K562 (cell line): Measurements from ENCODE around the gene SMIM35. TPM values are rescaled to one million over a fixed set of nuclear protein-coding genes. Genes with fewer than 3 reads are reported as not detected.

Experiments
- ATAC-seq: fragments of 200-7000 bp; cut with Tn5 transposase; 3 replicates; pipeline ENCODE4 v1.9.1; 2020; ENCODE audit warnings: moderate library complexity
- BruUV-seq: library from RNA; stranded (reverse); fragments of 400-500 nt; replicated peaks from 2 replicates; lab custom pipeline; 2021; lab: Mats Ljungman, UMichigan
- CTCF ChIA-PET: fragments of 300-600 bp; formaldehyde crosslinking; extraction: SDS; loops from one replicate; lab custom pipeline; 2021; ENCODE audit warnings: low intra/inter-chr PET ratio; lab: Yijun Ruan, JAX
- POLR2A ChIA-PET: fragments of 300-600, 350-650 bp; sonication (Branson Sonifier 250); formaldehyde crosslinking; extraction: SDS; loops from one replicate; lab custom pipeline; 2021; ENCODE audit warnings: antibody characterized with exemption, inconsistent platforms; lab: Yijun Ruan, JAX
- DNase-seq, 4 experiments: peaks; one replicate each; pipeline versions ENCODE4 v3.0.0 to v3.0.0-alpha.2; 2011 to 2018; ENCODE audit warnings: low spot score in 3 of 4, mixed read lengths in 3 of 4; ENCODE audit errors: extremely low read depth in 1 of 4
- FAIRE-seq: peaks from 2 replicates; lab custom pipeline; 2011; peaks lifted over from hg19 to GRCh38; lab: Jason Lieb, UNC
- H2AFZ ChIP-seq: 2 replicates; pipeline ENCODE4 v1.6.0; 2011; ENCODE audit warnings: low read depth, low read length, control low read depth, inconsistent platforms
- H3K27ac ChIP-seq: fragments of 200-600 bp; 3 replicates; pipeline ENCODE4 v1.8.0; 2011; ENCODE audit warnings: low read depth, mild to moderate bottlenecking, control low read depth, inconsistent platforms, low read length, moderate library complexity, mixed read lengths; ENCODE audit errors: extremely low read depth
- H3K27me3 ChIP-seq, 2 experiments: fragments of 300-600 bp in 1 of 2; 2 replicates in 1 of 2; 3 replicates in 1 of 2; pipeline versions ENCODE4 v1.6.0 to v1.8.0; 2011; ENCODE audit warnings: inconsistent platforms in 2 of 2, low read length in 2 of 2, mild to moderate bottlenecking in 1 of 2, mixed read lengths in 1 of 2, moderate library complexity in 1 of 2; ENCODE audit not compliant: control insufficient read depth in 2 of 2, insufficient read depth in 2 of 2
- H3K36me3 ChIP-seq: fragments of 300-600 bp; 3 replicates; pipeline ENCODE4 v1.8.0; 2011; ENCODE audit warnings: mild to moderate bottlenecking, low read length, inconsistent platforms; ENCODE audit not compliant: control insufficient read depth, insufficient read depth
- H3K4me1 ChIP-seq, 2 experiments: fragments of 200-600 bp in 1 of 2; replicated peaks in 1 of 2; 2 replicates in 1 of 2; 3 replicates in 1 of 2; pipeline versions ENCODE4 v1.5.1 to v1.8.0; 2011; ENCODE audit warnings: inconsistent platforms in 2 of 2, low read length in 2 of 2, mild to moderate bottlenecking in 1 of 2, mixed read lengths in 1 of 2, moderate library complexity in 1 of 2; ENCODE audit not compliant: control insufficient read depth in 2 of 2, insufficient read depth in 2 of 2
- H3K4me2 ChIP-seq: 2 replicates; pipeline ENCODE4 v1.6.1; 2011; ENCODE audit warnings: low read length, control low read depth, inconsistent platforms, mixed read lengths; ENCODE audit not compliant: insufficient read depth
- H3K4me3 ChIP-seq: fragments of 200-600 bp; sonication (generic), shearing (Covaris generic); 2 replicates; pipeline ENCODE4 v1.5.1; 2016; ENCODE audit warnings: control low read depth, inconsistent platforms
- H3K79me2 ChIP-seq: fragments of 200-600 bp; 3 replicates; pipeline ENCODE4 v1.8.0; 2011; ENCODE audit warnings: low read length, inconsistent platforms; ENCODE audit not compliant: control insufficient read depth, insufficient read depth
- H3K9ac ChIP-seq, 2 experiments: 2 replicates each; pipeline versions ENCODE4 v1.6.0 to v1.6.1; 2011; ENCODE audit warnings: low read depth in 2 of 2, low read length in 2 of 2, control low read depth in 1 of 2, inconsistent platforms in 1 of 2, mild to moderate bottlenecking in 1 of 2, mixed read lengths in 1 of 2; ENCODE audit not compliant: insufficient read depth in 1 of 2
- H3K9me1 ChIP-seq: one replicate; pipeline ENCODE4 v1.6.0; 2011; ENCODE audit warnings: inconsistent platforms, mild to moderate bottlenecking, low read length, moderate library complexity; ENCODE audit not compliant: control insufficient read depth, insufficient read depth
- H3K9me3 ChIP-seq: replicated peaks from 2 replicates; pipeline ENCODE4 v1.5.1; 2011; ENCODE audit warnings: low read depth, low read length, inconsistent platforms; ENCODE audit not compliant: control insufficient read depth, insufficient read depth
- H4K20me1 ChIP-seq: replicated peaks from 2 replicates; pipeline ENCODE4 v1.6.1; 2011; ENCODE audit warnings: low read length, inconsistent platforms, mixed read lengths; ENCODE audit not compliant: control insufficient read depth, insufficient read depth
- BHLHE40 ChIP-seq: IDR thresholded peaks from 2 replicates; pipeline ENCODE4 v1.6.1; 2011; ENCODE audit warnings: low read length, improper control_type of control experiment
- CEBPB ChIP-seq: fragments of 450-650 bp; IDR thresholded peaks from 2 replicates; pipeline ENCODE4 v1.6.1; 2016; ENCODE audit warnings: missing genetic modification characterization, missing compliant biosample characterization
- CEBPG ChIP-seq, 3 experiments: fragments of 200-800 bp in 1 of 3; sonication (Bioruptor generic) in 1 of 3; sonication (generic) in 1 of 3; formaldehyde crosslinking in 1 of 3; IDR thresholded peaks in 2 of 3; conservative IDR thresholded peaks in 1 of 3; 2 replicates each; pipeline versions ENCODE4 v1.6.1 to v1.8.0; 2016 to 2022; ENCODE audit warnings: missing compliant biosample characterization in 2 of 3, missing genetic modification characterization in 2 of 3, mild to moderate bottlenecking in 1 of 3, missing genetic modification reagents in 1 of 3
- FOSL1 ChIP-seq: fragments of 200-800 bp; sonication (Bioruptor generic); conservative IDR thresholded peaks from 2 replicates; pipeline ENCODE4 v1.6.1; 2016; ENCODE audit warnings: missing genetic modification characterization, missing compliant biosample characterization
- NCOA6 ChIP-seq: fragments of 450-650 bp; IDR thresholded peaks from 2 replicates; pipeline ENCODE4 v1.6.1; 2017; ENCODE audit warnings: mild to moderate bottlenecking
- TOE1 ChIP-seq, 2 experiments: fragments of 450-650 bp in 1 of 2; sonication (generic) in 1 of 2; formaldehyde crosslinking in 1 of 2; IDR thresholded peaks; 2 replicates each; pipeline versions ENCODE4 v1.7.1 to v1.8.0; 2016 to 2022; ENCODE audit warnings: borderline replicate concordance in 2 of 2, mild to moderate bottlenecking in 2 of 2, antibody characterized with exemption in 1 of 2, inconsistent platforms in 1 of 2, low read depth in 1 of 2, missing genetic modification reagents in 1 of 2, moderate library complexity in 1 of 2
- ZNF140 ChIP-seq: fragments of 250-450 bp; sonication (Bioruptor Pico); IDR thresholded peaks from 2 replicates; pipeline ENCODE4 v1.8.0; 2021; ENCODE audit warnings: moderate library complexity, mild to moderate bottlenecking, inconsistent platforms
- WGBS: fragments of 100-300 bp; shearing (Covaris generic); methylation state at CpG from one replicate; pipeline ENCODE4 v1.1.6; 2016; ENCODE audit warnings: low coverage, mixed read lengths; ENCODE audit not compliant: insufficient coverage; ENCODE audit errors: missing lambda C conversion rate; 5-methylcytosine and 5-hydroxymethylcytosine counted together
- in situ Hi-C: fragments of 300-500 bp; cut with MboI; formaldehyde crosslinking; loops from 4 replicates; pipeline ENCODE4 v1.15.0; 2018; ENCODE audit warnings: inconsistent platforms, mixed read lengths
- intact Hi-C: fragments of 100-400 bp; cut with micrococcal nuclease; formaldehyde crosslinking; loops from 2 replicates; pipeline ENCODE4 v1.14.2; 2022
- polyA plus RNA-seq, 8 experiments: library from polyadenylated mRNA; depleted of rRNA in 4 of 8; stranded (reverse) in 5 of 8; unstranded in 3 of 8; fragments of >200 nt; fragmentation: Nextera tagmentation in 2 of 8; fragmentation: Illumina TruSeq in 1 of 8; extraction: Ambion mirVana in 2 of 8; extraction: Trizol in 1 of 8; gene quantifications; 2 replicates each; pipeline versions ENCODE4 v1.2.1 to v1.2.3, GENCODE V29; 2011 to 2014; ENCODE audit warnings: inconsistent platforms in 1 of 8, missing spikeins in 1 of 8
- total RNA-seq, 7 experiments: library from RNA; depleted of rRNA in 6 of 7; stranded (reverse); fragments of >200 nt in 6 of 7; fragmentation: Illumina TruSeq in 2 of 7; extraction: Trizol in 2 of 7; gene quantifications; 2 replicates each; pipeline versions ENCODE4 v1.2.1 to v1.2.3, GENCODE V29; 2011 to 2021; ENCODE audit warnings: low replicate concordance in 1 of 7
- TF ChIP-seq, protein P1 (sequence below), 3 experiments: fragments of 200-800 bp in 1 of 3; sonication (Bioruptor generic) in 1 of 3; sonication (generic) in 1 of 3; formaldehyde crosslinking in 1 of 3; IDR thresholded peaks; 2 replicates each; pipeline versions ENCODE4 v1.6.1 to v1.8.0; 2016 to 2022; ENCODE audit warnings: mild to moderate bottlenecking in 2 of 3, missing compliant biosample characterization in 2 of 3, missing genetic modification characterization in 2 of 3, missing genetic modification reagents in 1 of 3
- TF ChIP-seq, protein P2 (sequence below): fragments of 450-650 bp; formaldehyde crosslinking; IDR thresholded peaks from 2 replicates; pipeline ENCODE4 v1.4.0; 2020; ENCODE audit warnings: mild to moderate bottlenecking, mixed read lengths
- TF ChIP-seq, protein P3 (sequence below), 2 experiments: fragments of 450-650 bp; IDR thresholded peaks; 2 replicates each; pipeline ENCODE4 v1.6.1; 2016

Gene SMIM35
- total and polyA plus RNA-seq, 9 of the 15 experiments (the other 6 are each of a cell fraction or from before 2014, with no cell fraction given): 0.03 TPM; not detected in 7

DNA sequence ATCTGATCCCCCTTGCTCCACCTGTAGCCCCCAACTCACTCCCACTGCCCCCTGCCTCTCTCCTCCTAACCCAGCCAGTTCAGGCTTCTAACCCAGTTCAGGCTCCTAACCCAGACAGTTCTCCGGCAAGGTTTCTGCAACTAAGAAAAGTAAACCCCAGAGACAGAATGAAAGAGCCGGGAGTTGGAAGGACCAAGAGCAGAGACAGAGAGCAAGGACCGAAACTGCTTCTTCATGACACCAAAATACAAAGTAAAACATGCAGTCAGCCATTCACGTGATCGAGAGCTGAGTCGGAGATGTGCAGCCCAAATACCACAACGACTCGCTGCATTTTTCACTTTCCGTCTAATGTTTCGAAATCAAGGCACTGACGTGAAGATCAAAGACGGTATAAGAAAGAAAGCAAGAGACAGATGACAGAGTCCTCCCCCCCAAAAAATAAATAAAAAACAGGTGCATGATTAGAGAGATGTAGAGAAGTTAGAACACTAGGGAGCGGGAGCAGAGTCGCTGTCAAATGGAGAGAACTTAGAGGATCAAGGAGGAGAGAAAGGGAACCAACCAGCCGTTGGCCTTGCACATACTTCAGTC is 99.7 kb downstream of the SMIM35 start:
- no peaks in the 10 kb centered on the region for H3K36me3 ChIP-seq
- ChIA-PET POLR2A (interaction anchor here (1.1 to 2.5 kb wide), 4 partner anchors 9 to 18 kb away, joined by 3 to 9 read pairs (median 6); no protein-coding TSS in a partner anchor), CTCF (interaction anchor here (0.6 kb wide), 1 partner anchor 67 kb away, joined by 3 read pairs; no protein-coding TSS in a partner anchor)
- 47% methylated on average over 15 of the region's 15 CpGs for WGBS
- peaks cover 12 to 15% of the 10 kb centered on the region in 2 experiments; a peak in 4 of 5 replicates for H3K4me1 ChIP-seq
- TF ChIP-seq FOSL1 (tag) (0 out of 2 replicates have a peak, but pooled peaks have one; percentile 5), CEBPG (CRISPR knock-in tag; IDR thresholded peaks at IDR 0.05) (no peak), CEBPG (tag; conservative IDR thresholded peaks at IDR 0.05 in 1 of 2, IDR thresholded peaks at IDR 0.05 in 1 of 2) (0 out of 4 replicates have a peak, but pooled peaks of 1 of the 2 experiments have one; percentile 23), TOE1 (IDR thresholded peaks at IDR 0.05; ENCODE audit: borderline replicate concordance) (0 out of 2 replicates have a peak, but pooled peaks have one; percentile 16), TOE1 (CRISPR knock-in tag; IDR thresholded peaks at IDR 0.05; ENCODE audit: borderline replicate concordance, low read depth) (no peak), CEBPB (peak; percentile 84), BHLHE40 (peak; percentile 69), ZNF140 (CRISPR knock-in tag) (no peak), NCOA6 (no peak)
- TF ChIP-seq, protein P1, sequence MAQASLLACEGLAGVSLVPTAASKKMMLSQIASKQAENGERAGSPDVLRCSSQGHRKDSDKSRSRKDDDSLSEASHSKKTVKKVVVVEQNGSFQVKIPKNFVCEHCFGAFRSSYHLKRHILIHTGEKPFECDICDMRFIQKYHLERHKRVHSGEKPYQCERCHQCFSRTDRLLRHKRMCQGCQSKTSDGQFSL (CRISPR knock-in tag; IDR thresholded peaks at IDR 0.05): no peak
- TF ChIP-seq, protein P1 (tag; IDR thresholded peaks at IDR 0.05): no peak
- TF ChIP-seq, protein P2, sequence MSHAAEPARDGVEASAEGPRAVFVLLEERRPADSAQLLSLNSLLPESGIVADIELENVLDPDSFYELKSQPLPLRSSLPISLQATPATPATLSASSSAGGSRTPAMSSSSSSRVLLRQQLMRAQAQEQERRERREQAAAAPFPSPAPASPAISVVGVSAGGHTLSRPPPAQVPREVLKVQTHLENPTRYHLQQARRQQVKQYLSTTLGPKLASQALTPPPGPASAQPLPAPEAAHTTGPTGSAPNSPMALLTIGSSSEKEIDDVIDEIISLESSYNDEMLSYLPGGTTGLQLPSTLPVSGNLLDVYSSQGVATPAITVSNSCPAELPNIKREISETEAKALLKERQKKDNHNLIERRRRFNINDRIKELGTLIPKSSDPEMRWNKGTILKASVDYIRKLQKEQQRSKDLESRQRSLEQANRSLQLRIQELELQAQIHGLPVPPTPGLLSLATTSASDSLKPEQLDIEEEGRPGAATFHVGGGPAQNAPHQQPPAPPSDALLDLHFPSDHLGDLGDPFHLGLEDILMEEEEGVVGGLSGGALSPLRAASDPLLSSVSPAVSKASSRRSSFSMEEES (CRISPR knock-in tag): peak; percentile 14; the same call in 1 of the 2 replicates
- TF ChIP-seq, protein P3, sequence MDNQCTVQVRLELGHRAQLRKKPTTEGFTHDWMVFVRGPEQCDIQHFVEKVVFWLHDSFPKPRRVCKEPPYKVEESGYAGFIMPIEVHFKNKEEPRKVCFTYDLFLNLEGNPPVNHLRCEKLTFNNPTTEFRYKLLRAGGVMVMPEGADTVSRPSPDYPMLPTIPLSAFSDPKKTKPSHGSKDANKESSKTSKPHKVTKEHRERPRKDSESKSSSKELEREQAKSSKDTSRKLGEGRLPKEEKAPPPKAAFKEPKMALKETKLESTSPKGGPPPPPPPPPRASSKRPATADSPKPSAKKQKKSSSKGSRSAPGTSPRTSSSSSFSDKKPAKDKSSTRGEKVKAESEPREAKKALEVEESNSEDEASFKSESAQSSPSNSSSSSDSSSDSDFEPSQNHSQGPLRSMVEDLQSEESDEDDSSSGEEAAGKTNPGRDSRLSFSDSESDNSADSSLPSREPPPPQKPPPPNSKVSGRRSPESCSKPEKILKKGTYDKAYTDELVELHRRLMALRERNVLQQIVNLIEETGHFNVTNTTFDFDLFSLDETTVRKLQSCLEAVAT (IDR thresholded peaks at IDR 0.05): peak in 1 of 2 experiments; percentile 72; a peak in 2 of 4 replicates
- peak overlapping the region; percentile 77 to 91; a peak in 2 of 4 replicates for H3K9ac ChIP-seq
- H3K79me2 ChIP-seq: peaks cover 3% of the 10 kb centered on the region; the same call in 1 of the 3 replicates
- intact Hi-C loops (loop anchor here (5.0 kb wide), 2 partner anchors 35 to 65 kb away; no protein-coding TSS in a partner anchor), in situ Hi-C loops (no loop called here)
- H4K20me1 ChIP-seq: no peaks in the 10 kb centered on the region
- H3K4me2 ChIP-seq: peak overlapping the region; percentile 90
- peak overlapping the region; percentile 98; the same call in 1 of the 2 replicates for H2AFZ ChIP-seq
- H3K27ac ChIP-seq: no peak overlapping the region
- ATAC-seq: no peak
- peak overlapping the region; percentile 59 for H3K4me3 ChIP-seq
- no peak for DNase-seq
- FAIRE-seq: peak; percentile 29
- H3K9me1 ChIP-seq: no peaks in the 10 kb centered on the region
- BruUV-seq: no TSS peak
- no peaks in the 10 kb centered on the region for H3K9me3 ChIP-seq
- H3K27me3 ChIP-seq: no peaks in the 10 kb centered on the region; a peak in 1 of 5 replicates
